Urothelium cell line (cell line): ENCODE results near the gene KDM2B.
"Not testable (repeated sequence)": the region's sequence is repeated elsewhere in the genome, so short reads cannot be mapped to it uniquely, and the experiment has no call there.

Experiments used
- DNase-seq: peaks from one replicate; pipeline ENCODE4 v3.0.0; 2011; ENCODE audit warnings: low spot score, mixed read lengths
- FAIRE-seq: peaks from 2 replicates; lab custom pipeline; 2011; peaks lifted over from hg19 to GRCh38; lab: Jason Lieb, UNC

KDM2B gene

DNA sequence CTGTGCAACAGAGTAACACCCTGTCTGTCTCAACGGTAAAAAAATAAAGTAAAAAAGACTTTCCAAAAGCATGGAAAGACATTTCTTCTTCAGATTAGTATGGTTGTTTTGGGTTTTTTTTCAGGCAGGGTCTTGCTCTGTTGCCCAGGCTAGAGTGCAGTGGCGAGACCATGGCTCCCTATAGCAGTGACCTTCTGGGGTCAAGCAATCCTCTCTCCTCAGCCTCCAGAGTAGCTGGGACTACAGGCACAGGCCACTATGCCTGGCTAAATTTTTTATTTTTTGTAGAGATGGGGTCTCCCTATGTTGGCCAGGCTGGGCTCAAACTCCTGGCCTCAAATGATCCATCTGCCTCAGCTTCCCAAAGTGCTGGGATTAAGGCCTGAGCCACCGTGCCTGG, 72.8 kb downstream of the KDM2B start:
- DNase-seq (no peak), FAIRE-seq (no peak)

DNA sequence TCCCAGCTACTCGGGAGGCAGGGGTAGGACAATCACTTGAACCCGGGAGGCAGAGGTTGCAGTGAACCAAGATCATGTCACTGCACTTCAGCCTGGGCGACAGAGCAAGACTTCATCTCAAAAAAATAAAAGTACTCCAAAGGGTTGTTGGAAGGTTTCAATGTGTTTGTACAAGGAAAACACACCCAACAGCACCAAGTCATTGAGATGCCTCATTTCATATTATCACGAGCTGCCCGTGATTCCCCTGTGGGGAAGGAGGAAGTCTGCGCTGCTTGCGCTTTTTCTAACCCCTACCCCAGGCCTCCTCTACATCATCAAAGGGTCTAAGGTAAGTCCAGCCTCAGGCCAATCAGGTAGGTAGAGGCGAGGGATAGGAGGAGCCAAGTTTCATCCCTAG, 73.6 kb downstream of the KDM2B start:
- FAIRE-seq (no peak), DNase-seq (no peak)

DNA sequence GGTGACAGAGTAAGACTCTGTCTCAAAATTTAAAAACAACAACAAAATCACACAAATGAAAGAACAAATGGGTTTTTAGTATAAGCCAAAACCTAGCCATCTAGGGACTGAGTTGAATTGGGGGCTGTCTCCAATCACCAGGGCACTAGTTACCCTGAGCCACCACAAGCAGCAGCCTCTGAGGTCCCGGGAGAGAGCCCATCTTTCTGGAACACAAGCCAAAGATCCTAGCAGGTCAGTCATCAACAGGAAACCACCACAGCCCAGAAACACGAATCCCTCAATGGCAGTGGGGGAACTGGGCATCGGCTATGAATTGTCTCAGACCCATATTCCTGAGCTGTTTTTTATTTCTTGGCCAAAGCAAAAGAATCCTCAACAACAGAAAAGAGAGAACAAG, 75.3 kb downstream of the KDM2B start:
- no peak for FAIRE-seq
- no peak for DNase-seq

DNA sequence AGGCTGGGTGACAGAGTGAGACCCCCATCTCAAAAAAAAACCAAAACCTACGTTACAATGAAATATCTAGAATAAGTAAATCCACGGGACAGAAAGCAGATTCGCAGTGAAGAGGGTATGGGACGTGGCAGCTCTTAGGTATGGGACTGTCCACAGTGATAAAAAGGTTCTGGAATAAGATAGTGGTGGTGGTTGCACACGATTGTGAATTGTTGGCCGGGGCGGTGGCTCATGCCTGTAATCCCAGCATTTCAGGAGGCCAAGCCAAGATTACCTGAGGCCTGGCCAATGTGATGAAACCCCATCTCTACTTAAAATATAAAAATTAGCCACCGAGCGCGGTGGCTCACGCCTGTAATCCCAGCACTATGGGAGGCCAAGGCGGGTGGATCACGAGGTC, 76.3 kb downstream of the KDM2B start:
- DNase-seq = no peak
- FAIRE-seq = no peak

DNA sequence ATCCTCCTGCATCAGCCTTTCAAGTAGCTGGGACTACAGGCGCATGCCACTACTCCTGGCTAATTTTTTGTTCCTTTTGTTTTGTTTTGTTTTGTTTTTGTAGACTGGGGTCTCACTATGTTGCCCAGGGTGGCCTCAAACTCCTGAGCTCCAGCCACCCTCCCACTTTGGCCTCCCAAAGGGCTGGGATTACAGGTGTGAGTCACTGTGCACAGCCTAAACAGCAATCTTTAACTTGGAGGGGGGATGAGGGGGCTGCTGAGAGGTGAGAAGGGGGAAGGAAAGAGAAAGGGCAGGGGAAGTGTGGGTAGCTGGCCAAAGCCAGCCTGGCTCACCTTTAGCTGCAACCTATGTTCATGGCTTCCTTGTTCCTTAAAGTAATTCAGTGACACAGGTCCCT, 77.4 kb downstream of the KDM2B start:
- no peak for FAIRE-seq
- no peak for DNase-seq

DNA sequence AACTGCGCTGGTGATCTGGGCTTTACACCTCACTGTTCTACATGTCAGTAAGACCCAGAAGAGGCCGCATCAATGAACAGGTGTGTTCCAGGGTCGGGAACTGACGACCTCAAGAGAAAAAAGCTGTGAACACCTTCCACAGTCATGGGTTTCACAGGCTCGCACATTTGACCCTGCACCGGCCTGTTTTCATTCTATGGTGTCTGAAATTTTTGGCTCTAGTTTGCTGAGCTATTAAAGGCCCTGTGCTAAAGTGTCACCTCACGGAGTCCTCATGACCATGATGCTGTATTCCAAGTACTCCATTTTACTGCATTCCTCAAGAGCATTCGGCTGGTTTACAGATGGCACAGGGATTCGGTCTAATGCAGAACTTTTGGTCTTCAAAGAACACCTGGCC, 78.9 kb downstream of the KDM2B start:
- no peak for DNase-seq
- FAIRE-seq = no peak

DNA sequence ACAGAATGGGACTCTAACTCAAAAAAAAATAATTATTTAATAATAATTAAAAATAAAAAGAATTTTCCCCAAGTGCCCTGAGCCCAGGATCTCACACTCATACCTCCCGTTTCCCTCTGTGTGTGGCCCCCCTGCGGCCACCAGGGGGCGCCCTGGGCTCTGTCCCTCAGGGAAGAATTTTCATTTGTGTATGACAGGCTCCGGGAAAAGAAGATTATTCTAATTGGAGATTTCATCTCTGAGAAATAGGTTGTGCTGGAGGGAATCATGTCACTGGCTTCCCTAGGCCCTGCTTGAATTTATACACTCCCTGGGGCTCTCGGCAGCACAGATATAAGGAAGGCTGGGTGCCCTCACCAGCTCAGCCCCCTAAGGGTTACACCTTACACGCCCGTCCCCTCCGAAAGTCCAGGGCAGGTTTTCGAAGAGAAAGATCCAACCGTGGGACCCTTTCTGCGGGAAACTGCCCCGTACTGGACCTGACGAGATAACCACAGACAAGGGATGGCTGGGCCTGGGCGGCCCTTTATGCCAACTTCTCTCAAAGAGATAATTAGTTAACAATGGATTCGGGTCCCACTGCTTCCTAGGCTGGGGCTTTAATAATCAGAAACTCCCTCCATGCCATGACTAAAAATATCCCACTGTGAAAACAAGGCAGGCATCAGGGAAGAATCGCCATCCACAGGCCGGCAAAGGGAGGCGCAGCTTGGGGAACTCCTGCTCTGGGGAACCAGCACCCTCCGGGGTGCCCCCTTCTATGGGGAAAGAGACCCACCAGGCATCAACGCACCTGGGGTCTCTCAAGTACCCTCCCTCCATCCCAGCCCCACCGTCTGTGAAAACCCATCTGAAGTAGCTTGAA, 80.7 kb downstream of the KDM2B start:
- no peak for FAIRE-seq
- DNase-seq = peak; percentile 83

DNA sequence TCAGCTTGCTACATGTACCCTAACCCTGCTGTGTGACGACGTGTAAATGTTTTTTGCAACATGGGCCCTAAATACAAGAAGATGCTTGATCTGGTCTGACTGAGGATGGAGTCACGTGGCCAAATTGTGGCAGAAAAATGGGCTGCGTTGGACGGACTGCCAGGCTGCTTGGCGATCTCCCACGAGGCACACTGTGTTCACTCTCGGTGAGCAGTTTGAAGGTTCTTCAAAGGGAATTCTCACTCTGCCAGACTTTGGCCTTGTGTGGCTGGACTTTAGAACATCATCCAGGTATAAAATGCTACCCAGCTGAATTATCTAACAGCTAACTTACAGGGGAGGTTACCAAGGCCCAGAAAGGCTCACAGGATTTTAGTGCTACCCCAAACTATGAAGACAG, 85.1 kb downstream of the KDM2B start:
- DNase-seq (no peak), FAIRE-seq (no peak)

DNA sequence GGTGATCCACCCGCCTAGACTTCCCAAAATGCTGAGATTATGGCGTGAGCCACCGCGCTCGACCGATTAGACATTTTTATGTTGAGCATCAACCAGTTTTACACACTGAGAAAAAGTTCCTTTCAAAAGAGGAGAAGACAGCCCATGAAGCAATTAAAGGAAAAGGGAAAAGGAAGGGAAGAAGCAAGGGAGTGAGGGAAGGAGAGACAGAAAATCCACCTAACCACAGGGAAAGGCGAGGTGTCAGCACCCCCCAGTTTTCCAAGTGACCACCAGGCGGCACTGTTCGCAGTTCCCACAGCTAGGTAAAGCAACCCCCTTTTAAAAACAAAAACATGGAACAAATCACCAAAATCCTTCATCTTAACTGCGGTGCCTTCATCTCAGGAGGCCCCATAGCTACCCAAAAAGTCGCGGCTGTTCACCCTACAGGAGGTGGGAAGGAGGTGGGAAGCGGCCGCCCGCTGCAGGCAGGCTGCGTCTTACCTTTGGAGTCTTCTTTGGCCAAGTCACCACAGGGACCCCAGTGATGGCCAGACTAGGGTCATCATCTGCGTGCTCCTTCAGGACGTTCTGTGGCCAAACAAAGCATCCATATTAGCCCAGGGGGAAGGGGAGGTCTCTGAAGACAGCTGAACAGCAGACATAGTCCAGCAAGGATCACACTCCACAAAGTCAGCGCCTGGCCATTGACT, 86.6 kb downstream of the KDM2B start:
- no peak for FAIRE-seq
- peak; percentile 30 for DNase-seq

DNA sequence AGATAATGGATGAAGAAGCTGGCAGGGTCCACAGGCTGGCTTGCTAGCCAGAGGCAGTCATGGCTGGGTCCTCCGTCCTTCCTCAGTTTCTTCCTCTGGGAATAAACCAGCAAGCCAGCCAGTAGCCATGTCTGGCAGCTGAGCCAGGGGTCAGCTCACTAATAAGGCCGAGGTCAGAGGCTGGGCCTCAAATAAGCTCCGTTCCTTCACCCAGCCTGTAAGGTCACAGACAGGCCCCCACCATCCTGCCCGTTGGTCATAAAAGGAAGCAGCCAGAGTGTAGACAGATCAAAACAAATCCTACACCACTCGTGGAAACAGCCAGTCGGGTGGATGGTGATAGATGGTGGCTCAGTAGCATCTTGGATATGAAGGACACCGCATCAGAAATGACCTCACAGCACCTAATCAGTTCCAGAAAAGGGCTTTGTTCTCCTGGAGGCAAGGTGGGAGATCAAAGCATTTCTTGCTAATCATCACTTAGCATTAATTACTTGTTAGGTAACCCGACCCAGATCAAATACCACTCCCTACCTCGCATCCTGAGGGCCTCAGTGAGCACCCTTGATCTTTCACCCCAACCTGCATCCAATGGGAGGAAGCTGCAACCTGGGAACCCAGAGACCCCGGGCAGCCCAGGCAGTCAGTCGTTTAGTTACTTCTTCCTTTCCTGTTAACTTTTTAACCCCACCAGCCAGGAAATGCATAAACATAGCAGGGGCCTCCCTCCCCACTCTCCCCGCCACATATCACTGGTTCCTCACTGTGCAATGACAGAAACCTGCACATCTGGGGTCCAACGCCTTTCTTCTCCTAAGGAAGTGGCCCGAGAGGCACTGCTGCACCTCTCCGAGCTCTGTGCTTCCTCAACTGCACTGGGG, 90.2 kb downstream of the KDM2B start:
- no peak for DNase-seq
- no peak for FAIRE-seq

DNA sequence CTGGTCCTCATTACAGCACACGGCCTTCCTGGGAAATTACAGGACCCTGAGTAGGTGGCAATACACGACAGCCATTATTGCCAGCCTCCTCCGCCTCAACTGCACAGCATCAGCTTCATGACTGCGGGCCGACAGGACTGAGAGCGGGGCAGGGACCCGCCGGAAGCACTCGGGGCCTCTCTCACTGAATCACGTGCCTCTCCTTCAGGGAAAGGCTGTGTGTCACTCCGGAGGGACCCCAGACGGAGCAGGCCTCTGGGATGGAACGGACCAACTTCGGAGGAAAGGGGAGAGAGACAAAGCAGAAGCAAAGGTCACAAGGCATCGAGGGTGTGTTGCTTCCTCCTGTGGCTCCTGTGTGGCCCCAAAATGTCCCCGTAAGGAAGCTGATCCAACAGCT, 90.9 kb downstream of the KDM2B start:
- no peak for FAIRE-seq

DNA sequence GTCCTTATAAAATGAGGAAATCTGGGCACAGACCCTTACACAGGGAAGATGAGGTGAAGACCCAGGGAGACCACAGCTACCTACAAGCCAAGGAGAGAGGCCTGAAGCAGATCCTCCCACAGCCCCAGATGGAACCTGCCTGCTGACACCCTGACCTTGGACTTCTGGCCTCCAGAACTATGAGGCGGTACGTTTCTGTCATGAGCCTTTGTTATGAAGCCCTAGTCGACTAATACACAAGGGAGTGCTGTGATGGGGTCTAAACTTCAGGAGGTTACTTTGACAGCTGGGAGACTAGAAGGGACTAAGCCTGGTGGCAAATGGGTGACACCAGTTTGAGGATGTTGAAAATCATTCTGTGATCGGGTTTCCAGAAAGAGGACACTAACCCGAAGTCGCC, 95.9 kb downstream of the KDM2B start:
- DNase-seq = no peak
- FAIRE-seq = no peak

More for the DNA sequence above, 90.9 kb downstream of the KDM2B start:
- DNase-seq = no peak

DNA sequence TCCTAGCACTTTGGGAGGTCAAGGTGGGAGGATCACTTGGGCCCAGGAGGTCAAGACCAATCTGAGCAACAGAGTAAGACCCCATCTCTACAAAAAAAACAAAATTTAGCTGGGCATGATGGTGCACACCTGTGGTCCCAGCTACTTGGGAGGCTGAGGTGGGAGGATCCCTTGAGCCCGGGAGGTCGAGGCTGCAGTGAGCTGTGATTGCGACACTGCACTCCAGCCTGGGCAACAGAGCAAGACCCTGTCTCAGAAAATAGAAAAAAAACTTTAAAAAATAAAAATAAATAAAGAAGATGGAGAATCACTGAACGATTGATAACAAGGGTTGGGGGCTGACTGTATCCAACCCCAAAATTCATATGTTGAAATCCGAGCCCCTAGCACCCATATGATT, 96.3 kb downstream of the KDM2B start:
- FAIRE-seq = not testable (repeated sequence)

DNA sequence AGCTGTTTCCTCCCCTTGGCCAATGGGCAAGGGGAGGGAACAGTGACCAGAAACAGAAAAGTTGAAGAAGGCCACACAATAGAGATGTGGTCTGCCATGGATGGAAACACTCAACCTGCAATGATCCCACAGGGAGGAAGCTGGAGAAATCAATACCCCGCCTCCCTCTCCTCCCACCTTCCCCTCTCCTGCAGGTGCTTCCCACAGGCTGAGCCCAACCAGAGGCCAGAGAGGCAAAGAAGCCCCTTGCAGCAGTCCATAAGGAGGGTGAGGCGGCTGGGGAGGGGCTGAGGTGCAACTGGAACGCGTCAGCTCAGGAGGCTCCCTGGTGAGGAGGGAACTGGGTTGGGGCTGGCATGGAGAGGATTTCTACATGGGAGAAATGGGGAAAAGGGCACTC, 96.9 kb downstream of the KDM2B start:
- FAIRE-seq (no peak), DNase-seq (no peak)

More for the DNA sequence above, 96.3 kb downstream of the KDM2B start:
- DNase-seq = not testable (repeated sequence)

DNA sequence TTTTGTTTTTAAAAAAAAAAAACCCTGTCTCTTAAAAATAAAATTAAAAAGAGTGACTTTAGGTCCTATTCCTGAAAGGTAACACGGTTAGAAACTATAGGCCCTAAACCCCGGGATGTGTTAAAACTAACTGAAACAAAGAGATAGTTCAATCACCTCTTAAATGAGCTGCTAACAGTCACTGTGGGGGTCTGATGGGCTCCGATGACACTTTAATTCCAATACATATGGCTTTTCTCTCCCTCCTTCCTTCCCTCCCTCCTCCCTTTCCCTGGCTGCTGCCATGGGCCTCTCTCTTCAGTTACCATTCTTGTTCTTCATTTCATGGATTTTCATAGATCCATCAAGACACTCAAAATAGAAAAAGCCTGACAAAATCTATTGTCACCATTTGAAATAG, 104.3 kb downstream of the KDM2B start:
- DNase-seq = no peak
- no peak for FAIRE-seq

DNA sequence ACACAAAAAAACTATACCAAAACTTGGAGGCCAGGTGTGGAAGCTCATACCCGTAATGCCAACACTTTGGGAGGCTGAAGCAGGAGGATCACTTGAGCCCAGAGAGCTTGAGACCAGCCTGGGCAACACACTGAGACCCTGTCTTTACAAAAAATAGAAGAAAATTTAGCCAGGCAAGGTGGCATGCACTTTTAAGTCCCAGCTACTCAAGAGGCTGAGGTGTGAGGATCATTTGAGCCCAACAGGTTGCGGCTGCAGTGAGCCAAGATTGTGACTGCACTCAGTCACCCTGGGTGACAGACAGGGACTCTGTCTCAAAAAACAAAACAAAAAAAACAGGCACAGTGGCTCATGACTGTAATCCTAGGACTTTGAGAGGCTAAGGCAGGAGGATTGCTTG, 105.5 kb downstream of the KDM2B start:
- FAIRE-seq (no peak), DNase-seq (no peak)

DNA sequence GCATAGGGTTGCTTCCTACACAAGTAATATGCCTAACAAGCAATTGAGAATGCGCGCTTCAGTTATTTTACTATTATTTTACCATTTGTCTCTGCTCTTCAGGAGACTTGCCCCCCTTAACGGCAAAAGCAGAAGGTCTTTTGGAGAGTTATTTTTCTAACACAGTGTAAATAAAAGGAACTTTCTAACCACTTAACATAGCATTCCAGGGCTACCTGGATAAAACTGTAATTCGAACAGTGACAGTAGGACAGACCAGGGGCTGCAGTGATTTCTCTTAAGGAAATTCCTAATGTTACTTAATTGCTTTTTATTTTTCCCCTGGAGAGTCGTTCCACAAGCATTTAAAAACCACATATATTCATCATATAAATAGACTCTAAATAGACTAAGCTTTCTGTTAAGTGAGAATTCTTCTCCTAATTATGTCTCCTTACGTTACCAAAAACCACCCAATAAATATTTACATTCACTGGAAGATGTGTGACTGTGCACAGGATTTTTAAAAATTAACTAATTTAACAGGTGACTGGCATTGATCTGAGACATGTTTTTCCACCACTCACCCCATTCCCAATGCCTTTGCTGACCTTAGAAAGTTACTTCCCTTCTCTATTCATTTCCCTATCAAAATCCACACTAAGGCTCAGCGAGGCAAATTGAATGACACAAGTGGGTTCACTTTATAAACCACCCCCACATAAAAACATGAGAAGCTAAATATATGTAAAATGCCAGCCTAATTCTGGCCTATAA, 108.5 kb downstream of the KDM2B start:
- no peak for DNase-seq
- FAIRE-seq = no peak

DNA sequence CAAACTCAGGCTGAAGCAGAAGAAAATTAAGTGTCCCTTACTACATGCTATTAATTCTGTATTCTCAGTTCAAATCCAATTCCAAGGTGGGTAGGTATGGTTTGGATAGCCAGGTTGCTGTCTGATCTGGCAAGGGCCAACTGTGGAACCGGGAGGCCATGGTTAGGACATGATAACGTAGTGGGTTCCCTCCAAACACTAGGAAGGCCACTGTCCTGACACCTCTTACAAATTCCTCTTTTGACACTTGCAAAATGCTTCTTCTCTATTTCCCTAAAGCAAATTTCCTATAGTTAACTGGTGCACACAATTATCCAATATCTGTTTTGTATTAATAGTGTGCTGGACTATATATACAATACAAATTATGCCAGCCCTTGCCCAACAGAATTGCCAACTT, 110.1 kb downstream of the KDM2B start:
- FAIRE-seq = no peak
- no peak for DNase-seq

DNA sequence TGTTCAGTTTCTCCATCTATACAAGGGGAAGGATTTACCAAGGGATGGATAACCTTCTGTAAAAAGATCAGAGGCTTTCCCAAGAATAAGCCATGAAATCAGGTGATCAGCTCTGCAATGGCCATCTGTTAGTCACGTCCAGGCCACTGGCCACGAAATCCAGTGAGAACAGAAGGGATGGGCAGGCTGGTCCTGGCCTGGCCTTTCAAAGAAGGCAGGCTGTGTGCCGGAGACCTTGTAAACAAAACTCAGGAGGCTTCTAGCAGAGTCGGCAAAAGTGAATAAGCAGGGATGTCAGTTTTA, 112.4 kb downstream of the KDM2B start:
- FAIRE-seq (no peak), DNase-seq (no peak)

DNA sequence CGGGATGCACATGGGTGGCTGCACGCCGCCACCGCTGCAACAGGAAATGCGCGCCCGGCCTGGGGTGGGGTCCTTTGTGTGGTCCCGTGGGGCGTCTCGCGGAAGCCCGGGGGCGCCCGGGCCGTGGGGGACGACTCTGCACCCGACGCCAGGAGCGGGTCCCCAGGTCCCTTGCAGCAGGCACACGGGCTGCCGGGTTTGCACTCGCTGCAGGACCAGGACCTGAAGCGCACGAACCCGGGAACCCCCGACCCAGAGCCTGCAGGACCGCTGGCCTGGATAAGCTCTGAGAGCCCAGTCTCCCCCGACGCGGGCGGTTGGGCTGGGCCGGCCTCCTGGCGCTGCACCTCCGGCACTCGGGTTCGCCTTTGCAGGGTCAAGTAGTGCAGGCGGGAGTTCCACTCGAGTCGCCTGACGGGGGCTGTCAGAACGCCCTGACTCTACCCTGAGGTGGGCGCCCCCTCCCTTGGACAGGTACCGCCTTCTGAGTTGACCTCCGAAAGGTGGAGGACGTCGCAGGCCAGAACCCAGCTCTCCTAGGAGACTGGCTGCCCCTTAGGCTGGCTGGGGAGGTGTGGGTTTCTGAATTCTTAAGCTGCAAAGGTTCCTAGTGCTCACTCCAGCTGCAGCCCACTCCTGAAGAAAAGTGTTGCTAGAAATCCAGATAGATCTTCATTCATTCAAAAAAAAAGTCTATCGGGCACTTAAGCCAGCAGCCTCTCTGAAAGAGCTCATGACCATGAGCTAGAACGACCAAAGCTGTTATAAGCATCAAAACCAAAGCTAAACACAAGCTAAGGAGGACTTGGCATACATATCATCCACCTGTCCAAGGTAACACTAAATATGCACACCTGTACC, 113.0 kb downstream of the KDM2B start:
- no peak for DNase-seq
- no peak for FAIRE-seq
